HepG2 (cell line): ENCODE results near the gene UCN. TPM values are rescaled to one million over a fixed set of nuclear protein-coding genes. Genes with fewer than 3 reads are reported as not detected.
A peak's percentile ranks its signal among the peaks of the same experiment; 100 is the strongest.

ENCODE experiments used
- FOXM1 ChIP-seq: sonication (generic); formaldehyde crosslinking; IDR thresholded peaks from 2 replicates; pipeline ENCODE4 v1.5.0; 2020; ENCODE audit warnings: missing genetic modification reagents
- GTF3A ChIP-seq: sonication (generic); formaldehyde crosslinking; conservative IDR thresholded peaks from 2 replicates; pipeline ENCODE4 v1.4.0; 2020; ENCODE audit warnings: mild to moderate bottlenecking, missing genetic modification reagents
- ISX ChIP-seq: sonication (generic); formaldehyde crosslinking; conservative IDR thresholded peaks from 2 replicates; pipeline ENCODE4 v1.5.0; 2020; ENCODE audit warnings: missing genetic modification reagents
- KLF13 ChIP-seq: sonication (generic); formaldehyde crosslinking; IDR thresholded peaks from 2 replicates; pipeline ENCODE4 v1.4.0; 2020; ENCODE audit warnings: mild to moderate bottlenecking, missing genetic modification reagents
- MLLT10 ChIP-seq: sonication (generic); formaldehyde crosslinking; IDR thresholded peaks from 2 replicates; pipeline ENCODE4 v1.4.0; 2020; ENCODE audit warnings: missing genetic modification reagents
- MNT ChIP-seq: fragments of 450-650 bp; IDR thresholded peaks from 2 replicates; pipeline ENCODE4 v1.6.1; 2016
- NRL ChIP-seq: sonication (generic); formaldehyde crosslinking; IDR thresholded peaks from 2 replicates; pipeline ENCODE4 v1.5.0; 2020; ENCODE audit warnings: missing genetic modification reagents, mild to moderate bottlenecking, moderate library complexity, borderline replicate concordance
- ZBTB3 ChIP-seq: sonication (generic); formaldehyde crosslinking; IDR thresholded peaks from 2 replicates; pipeline ENCODE4 v1.4.0; 2020; ENCODE audit warnings: low read depth, mild to moderate bottlenecking, moderate library complexity, missing genetic modification reagents, borderline replicate concordance
- ZFP36L2 ChIP-seq: sonication (generic); formaldehyde crosslinking; IDR thresholded peaks from 2 replicates; pipeline ENCODE4 v1.4.0; 2020; ENCODE audit warnings: missing genetic modification reagents
- ZNF180 ChIP-seq: sonication (generic); formaldehyde crosslinking; IDR thresholded peaks from 2 replicates; pipeline ENCODE4 v1.4.0; 2020; ENCODE audit warnings: low read depth, missing genetic modification reagents, borderline replicate concordance
- ZNF496 ChIP-seq: sonication (generic); formaldehyde crosslinking; IDR thresholded peaks from 2 replicates; pipeline ENCODE4 v1.8.1; 2023; ENCODE audit warnings: mild to moderate bottlenecking, moderate library complexity, missing genetic modification reagents; ENCODE audit not compliant: insufficient replicate concordance
- ZNF691 ChIP-seq: sonication (generic); formaldehyde crosslinking; IDR thresholded peaks from 2 replicates; pipeline ENCODE4 v1.4.0; 2020; ENCODE audit warnings: missing genetic modification reagents, low read depth, mild to moderate bottlenecking, borderline replicate concordance
- polyA plus RNA-seq, 8 experiments: library from polyadenylated mRNA; depleted of rRNA in 3 of 8; stranded (reverse) in 7 of 8; unstranded in 1 of 8; fragments of >200 nt; fragmentation: Illumina TruSeq in 4 of 8; extraction: Trizol in 4 of 8; gene quantifications; 2 replicates each; pipeline versions ENCODE4 v1.2.1 to v1.2.3, GENCODE V29; 2011 to 2016; ENCODE audit warnings: low read depth in 4 of 8, missing spikeins in 1 of 8, mixed read lengths in 1 of 8; ENCODE audit not compliant: insufficient read depth in 1 of 8
- total RNA-seq, 5 experiments: library from RNA; depleted of rRNA; stranded (reverse); fragments of >200 nt; fragmentation: Illumina TruSeq; extraction: Trizol; gene quantifications; 2 replicates each; pipeline ENCODE4 v1.2.3, GENCODE V29; 2016; ENCODE audit warnings: low read depth in 1 of 5
- TF ChIP-seq, protein P1 (sequence below): sonication (generic); formaldehyde crosslinking; IDR thresholded peaks from 2 replicates; pipeline ENCODE4 v1.5.1; 2020; ENCODE audit warnings: mild to moderate bottlenecking, missing genetic modification reagents
- TF ChIP-seq, protein P2 (sequence below): IDR thresholded peaks from 2 replicates; pipeline ENCODE4 v1.6.1; 2018; ENCODE audit warnings: missing genetic modification reagents, mild to moderate bottlenecking, missing compliant biosample characterization
- TF ChIP-seq, protein P3 (sequence below), 2 experiments: sonication (generic) in 1 of 2; formaldehyde crosslinking in 1 of 2; IDR thresholded peaks; 2 replicates each; pipeline versions ENCODE4 v1.5.1 to v1.6.1; 2011 to 2020; ENCODE audit warnings: borderline replicate concordance in 1 of 2, low read depth in 1 of 2, low read length in 1 of 2, mild to moderate bottlenecking in 1 of 2, missing genetic modification reagents in 1 of 2, moderate library complexity in 1 of 2

Gene UCN
- total and polyA plus RNA-seq, 2 of the 13 experiments (the other 11 are each of a cell fraction or from before 2014, with no cell fraction given), result 1.2 to 2.3 TPM

DNA sequence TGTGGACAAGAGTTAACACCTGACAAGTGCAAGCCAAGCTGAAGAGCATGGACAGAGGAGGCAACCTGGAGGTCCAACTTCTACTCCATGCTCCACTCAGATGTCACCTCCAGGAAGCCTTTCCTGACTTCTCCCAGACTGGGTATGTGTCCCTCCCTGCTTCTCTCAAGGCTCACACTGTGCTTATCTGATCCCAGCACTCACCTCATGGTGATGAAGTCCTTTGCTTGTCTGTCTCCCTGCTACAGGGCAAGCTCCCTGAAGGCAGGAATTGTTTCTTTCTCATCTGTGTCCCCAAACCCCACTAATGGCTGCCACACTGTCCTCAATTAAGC, 42.7 kb downstream of the UCN start (continued):
- TF ChIP-seq, protein P1, sequence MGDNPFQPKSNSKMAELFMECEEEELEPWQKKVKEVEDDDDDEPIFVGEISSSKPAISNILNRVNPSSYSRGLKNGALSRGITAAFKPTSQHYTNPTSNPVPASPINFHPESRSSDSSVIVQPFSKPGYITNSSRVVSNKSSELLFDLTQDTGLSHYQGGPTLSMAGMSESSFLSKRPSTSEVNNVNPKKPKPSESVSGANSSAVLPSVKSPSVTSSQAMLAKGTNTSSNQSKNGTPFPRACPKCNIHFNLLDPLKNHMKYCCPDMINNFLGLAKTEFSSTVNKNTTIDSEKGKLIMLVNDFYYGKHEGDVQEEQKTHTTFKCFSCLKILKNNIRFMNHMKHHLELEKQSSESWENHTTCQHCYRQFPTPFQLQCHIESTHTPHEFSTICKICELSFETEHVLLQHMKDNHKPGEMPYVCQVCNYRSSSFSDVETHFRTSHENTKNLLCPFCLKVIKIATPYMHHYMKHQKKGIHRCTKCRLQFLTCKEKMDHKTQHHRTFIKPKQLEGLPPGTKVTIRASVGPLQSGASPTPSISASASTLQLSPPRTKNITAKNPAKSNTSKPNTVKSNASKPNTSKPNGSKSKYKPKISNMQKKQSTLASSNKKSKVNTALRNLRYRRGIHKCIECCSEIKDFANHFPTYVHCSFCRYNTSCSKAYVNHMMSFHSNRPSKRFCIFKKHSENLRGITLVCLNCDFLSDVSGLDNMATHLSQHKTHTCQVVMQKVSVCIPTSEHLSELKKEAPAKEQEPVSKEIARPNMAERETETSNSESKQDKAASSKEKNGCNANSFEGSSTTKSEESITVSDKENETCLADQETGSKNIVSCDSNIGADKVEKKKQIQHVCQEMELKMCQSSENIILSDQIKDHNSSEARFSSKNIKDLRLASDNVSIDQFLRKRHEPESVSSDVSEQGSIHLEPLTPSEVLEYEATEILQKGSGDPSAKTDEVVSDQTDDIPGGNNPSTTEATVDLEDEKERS (CRISPR knock-in tag), result no peak
- TF ChIP-seq NRL (CRISPR knock-in tag) (no peak), ZNF496 (CRISPR knock-in tag) (no peak), MNT (no peak), ZNF691 (CRISPR knock-in tag) (peak; percentile 5; the same call in 1 of the 2 replicates), ISX (CRISPR knock-in tag) (0 out of 2 replicates have a peak, but pooled peaks have one; percentile 4), ZFP36L2 (no peak), ZNF180 (CRISPR knock-in tag) (no peak), GTF3A (CRISPR knock-in tag) (no peak), FOXM1 (CRISPR knock-in tag) (no peak), KLF13 (CRISPR knock-in tag) (no peak), ZBTB3 (CRISPR knock-in tag) (0 out of 2 replicates have a peak, but pooled peaks have one; percentile 14), MLLT10 (CRISPR knock-in tag) (no peak)
- TF ChIP-seq, protein P2, sequence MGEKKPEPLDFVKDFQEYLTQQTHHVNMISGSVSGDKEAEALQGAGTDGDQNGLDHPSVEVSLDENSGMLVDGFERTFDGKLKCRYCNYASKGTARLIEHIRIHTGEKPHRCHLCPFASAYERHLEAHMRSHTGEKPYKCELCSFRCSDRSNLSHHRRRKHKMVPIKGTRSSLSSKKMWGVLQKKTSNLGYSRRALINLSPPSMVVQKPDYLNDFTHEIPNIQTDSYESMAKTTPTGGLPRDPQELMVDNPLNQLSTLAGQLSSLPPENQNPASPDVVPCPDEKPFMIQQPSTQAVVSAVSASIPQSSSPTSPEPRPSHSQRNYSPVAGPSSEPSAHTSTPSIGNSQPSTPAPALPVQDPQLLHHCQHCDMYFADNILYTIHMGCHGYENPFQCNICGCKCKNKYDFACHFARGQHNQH (CRISPR knock-in tag), result no peak
- TF ChIP-seq, protein P3, sequence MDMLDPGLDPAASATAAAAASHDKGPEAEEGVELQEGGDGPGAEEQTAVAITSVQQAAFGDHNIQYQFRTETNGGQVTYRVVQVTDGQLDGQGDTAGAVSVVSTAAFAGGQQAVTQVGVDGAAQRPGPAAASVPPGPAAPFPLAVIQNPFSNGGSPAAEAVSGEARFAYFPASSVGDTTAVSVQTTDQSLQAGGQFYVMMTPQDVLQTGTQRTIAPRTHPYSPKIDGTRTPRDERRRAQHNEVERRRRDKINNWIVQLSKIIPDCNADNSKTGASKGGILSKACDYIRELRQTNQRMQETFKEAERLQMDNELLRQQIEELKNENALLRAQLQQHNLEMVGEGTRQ (IDR thresholded peaks at IDR 0.05; ENCODE audit: low read depth, low read length), result 0 out of 2 replicates have a peak, but pooled peaks have one; percentile 5
- TF ChIP-seq, protein P3 (CRISPR knock-in tag; IDR thresholded peaks at IDR 0.05; ENCODE audit: borderline replicate concordance), result no peak
